Stimulated activated CD8-positive, alpha-beta memory T cell treated with anti-CD3 and anti-CD28 coated beads, Interleukin-12 subunit alpha, Interleukin-12 subunit beta, amount 100 ng/mL, for 24 hours (primary cell): Measurements from ENCODE around the gene PLA1A.
"Not testable (repeated sequence)": the region's sequence is repeated elsewhere in the genome, so short reads cannot be mapped to it uniquely, and the experiment has no call there.

ENCODE experiments used
- DNase-seq: peaks from one replicate; pipeline ENCODE4 v3.0.0-alpha.2; 2020; ENCODE audit errors: extremely low read depth

The PLA1A gene

DNA sequence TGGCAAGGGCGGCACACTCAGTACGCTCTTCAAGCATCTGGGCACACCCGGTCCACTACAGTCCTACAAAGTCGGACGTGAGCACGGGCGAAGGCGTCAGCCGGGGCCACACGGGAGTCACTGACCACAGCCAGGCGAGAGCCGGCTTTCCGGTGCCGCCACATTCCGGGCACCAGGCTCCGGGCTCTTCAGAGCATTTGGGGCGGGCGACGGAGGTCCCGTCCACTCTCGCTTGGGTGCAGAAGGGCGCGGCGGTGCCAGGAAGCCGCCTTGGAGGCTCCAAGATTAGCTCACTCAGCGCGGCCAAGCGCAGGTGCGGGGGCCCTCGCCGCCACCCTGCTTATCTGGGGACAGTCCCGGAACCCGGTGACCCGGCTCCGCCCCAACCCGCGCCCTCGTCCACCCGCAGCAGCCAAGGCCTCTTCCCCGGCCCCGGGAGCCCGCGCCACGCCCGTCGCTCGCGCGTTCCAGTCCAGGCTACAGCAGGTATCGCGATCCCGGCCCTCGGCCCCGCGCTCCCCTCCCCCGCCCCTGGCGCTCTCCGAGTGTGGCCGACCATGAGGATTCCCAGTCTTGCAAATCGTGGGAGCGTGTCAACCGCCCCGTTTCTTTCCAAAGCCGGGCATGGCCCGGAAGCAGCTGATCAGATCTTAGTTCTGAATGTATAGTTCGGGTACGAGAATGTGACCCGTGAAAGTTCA, 18.2 kb upstream of the PLA1A start, which contains the start of gene ADPRH:
Gene ADPRH, plus strand, starts transcription at position 127 of the 701 bp plus-strand sequence. CDS start 2,678 bp downstream, outside the sequence.
- no peak for DNase-seq

DNA sequence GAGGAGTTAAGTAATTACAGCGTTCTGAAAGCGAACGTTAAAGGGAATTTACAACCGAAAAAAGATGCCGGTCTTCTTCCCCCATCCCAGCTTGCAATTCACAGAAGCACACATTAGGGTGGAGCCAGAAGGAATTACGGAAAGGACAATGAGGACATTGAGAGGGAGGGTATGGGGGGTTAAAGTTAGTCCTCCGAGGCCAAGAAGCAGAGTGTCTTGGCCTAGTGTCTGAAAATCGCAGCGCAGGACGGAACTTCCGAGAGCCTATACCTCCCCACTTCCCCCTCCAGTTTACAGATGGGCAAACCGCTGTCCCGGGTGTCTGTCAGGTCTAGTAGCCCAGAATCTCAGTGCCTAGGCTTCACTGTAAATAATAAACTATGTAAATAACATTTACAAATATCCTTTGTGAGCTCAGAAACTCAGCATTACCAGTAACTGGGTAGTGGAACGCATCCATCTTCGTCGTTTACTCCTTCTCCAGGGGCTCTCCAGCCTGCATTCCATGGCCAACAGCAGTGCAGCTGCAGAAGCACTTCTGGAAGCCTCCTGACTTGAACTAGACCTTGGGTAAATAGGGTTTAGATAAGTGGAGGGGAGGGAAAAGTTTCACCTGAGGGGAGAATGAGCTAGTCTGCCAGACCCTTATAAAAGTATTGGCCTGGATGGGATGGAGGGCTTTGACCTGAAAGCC, 17.5 kb upstream of the PLA1A start:
- no peak for DNase-seq

DNA sequence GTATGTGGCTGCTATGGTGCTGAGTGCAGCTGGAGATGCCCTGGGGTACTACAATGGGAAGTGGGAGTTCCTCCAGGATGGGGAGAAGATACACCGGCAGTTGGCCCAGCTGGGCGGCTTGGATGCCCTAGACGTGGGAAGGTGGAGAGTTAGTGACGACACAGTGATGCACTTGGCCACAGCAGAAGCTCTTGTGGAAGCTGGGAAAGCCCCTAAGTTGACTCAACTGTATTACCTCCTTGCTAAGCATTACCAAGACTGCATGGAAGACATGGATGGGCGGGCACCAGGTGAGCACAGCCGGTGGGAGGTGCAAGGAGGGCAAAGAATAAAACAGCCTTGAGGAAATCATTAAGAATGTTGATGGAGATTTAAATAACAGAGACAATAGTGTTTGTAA, 15.5 kb upstream of the PLA1A start:
- no peak for DNase-seq

DNA sequence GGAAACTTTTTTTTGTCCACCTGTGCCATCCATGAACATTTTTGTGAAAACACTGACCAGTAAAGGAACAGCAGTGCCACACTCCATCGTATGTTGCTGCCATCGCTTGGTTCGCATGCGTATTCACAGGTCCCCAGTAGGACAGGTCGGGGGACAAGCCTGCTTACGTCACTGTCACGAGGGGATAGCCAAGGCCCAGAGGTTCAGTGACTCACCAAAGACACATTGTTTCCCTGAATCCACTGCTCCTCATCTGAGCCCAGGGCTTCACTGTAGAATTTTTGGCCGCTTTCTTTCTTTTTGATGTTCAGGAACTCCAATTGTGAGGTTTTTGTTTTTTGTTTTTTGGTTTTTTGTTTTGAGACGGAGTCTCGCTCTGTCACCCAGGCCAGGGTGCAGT, 12.5 kb upstream of the PLA1A start:
- DNase-seq, result no peak

DNA sequence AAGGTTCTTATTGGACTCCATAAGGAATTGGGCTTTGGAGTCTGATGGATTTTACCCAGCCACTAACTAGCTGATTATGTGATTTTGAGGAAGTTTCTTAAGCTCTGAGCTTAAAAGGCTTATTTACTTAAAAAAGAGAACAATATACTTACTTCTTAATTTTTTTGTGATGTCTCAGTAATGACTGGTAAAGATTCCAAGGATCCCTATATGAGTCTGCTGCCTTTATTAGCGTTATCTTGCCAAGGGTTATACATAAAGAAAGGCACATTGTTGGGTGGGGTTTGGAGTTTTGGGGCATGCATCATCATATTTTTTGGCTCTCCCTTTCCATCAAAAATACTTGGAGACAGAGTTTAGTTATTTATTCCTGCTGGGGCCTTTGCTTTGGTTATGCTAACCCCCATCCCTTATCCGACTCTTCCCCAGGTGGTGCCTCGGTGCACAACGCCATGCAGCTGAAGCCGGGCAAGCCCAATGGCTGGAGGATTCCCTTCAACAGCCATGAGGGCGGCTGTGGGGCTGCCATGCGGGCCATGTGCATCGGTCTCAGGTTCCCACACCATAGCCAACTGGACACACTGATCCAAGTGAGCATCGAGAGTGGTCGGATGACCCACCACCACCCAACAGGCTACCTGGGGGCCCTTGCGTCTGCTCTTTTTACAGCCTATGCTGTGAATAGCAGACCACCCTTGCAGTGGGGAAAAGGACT, 11.7 kb upstream of the PLA1A start:
- DNase-seq, result no peak

GRCh38 chr3:119586733-119587172, 10.9 kb upstream of the PLA1A start:
- DNase-seq, result no peak

DNA sequence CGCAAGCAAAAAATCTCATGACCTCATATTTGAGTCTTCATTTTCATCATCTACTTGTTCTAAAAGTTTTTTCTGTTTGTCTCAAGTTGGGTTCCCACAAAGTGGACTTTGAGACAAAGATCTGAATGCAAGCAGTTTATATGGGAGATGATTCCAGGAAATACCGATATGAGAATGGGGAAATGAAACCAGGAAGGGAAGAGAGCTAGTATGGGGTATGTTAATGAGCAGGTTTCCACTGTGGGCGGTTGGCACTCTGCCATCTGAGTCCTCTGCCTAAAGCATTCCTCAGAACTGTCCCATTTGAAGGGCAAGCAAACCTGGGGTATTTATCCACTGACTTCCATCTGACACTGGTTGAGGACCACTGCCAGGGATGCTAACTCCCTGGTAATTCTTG, 9.6 kb upstream of the PLA1A start:
- DNase-seq, result no peak

- DNase-seq, result no peak
These were observed 8.4 kb upstream of the PLA1A start for GRCh38 chr3:119589102-119589773.

GRCh38 chr3:119590706-119591105, 7.0 kb upstream of the PLA1A start:
- DNase-seq, result no peak

- DNase-seq, result no peak
These were observed 4.8 kb upstream of the PLA1A start for GRCh38 chr3:119592861-119593260.

- DNase-seq, result no peak
These were observed 3.6 kb upstream of the PLA1A start for GRCh38 chr3:119594066-119594465.

GRCh38 chr3:119594929-119595328, 2.8 kb upstream of the PLA1A start:
- DNase-seq, result not testable (repeated sequence)

DNA sequence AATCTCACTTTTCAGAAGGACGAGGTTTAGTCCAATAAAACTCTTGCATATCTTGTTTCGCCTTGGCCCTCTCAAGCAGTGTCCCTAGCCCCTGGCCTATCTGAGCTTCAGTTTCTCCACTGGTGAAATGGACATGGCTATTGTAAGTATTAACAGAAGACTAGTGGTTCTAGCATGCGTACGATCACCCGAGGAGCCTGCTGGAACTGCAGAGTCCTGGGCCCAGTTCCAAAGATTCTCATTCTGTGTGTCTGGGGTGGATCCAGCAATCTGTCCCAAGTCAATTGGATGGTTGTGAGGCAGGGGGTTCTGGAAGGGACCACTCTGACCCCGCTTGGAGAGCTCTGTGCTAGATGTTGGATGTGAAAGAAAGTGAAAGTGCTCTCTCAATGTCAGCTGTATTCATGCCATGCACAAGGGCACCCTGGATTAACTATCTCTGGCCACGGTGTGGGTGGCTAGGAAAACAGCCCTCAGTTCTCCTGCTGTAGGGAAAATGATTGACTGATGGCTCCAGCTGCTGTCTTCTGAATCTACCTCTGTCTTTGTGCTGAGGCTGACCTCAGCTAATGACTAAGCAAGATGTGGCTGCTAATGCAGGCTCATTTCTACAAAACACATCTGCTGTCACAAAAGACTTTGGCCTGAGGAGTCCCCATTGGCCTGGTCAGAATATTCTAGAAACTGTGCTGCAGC, 1.9 kb upstream of the PLA1A start:
- DNase-seq, result no peak

DNA sequence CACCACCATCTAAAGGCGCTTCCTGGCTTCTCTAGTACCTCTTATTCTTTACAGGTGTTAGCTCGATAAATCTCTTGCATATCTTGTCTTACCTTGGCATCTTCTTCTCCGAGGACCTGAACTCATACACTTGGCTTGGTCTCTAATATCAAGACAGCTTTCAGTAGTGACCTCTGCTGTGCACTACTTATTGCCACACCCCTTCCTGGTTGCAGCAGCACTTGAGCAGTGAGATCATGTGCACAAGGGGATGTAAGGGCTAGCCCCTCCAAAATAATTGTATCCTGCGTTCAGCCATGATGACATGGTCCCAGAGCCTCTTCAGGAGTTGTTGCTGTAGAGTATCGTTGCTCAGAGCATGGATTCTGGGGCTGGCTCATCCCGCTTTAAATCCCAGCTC, 1.3 kb upstream of the PLA1A start:
- DNase-seq, result no peak

DNA sequence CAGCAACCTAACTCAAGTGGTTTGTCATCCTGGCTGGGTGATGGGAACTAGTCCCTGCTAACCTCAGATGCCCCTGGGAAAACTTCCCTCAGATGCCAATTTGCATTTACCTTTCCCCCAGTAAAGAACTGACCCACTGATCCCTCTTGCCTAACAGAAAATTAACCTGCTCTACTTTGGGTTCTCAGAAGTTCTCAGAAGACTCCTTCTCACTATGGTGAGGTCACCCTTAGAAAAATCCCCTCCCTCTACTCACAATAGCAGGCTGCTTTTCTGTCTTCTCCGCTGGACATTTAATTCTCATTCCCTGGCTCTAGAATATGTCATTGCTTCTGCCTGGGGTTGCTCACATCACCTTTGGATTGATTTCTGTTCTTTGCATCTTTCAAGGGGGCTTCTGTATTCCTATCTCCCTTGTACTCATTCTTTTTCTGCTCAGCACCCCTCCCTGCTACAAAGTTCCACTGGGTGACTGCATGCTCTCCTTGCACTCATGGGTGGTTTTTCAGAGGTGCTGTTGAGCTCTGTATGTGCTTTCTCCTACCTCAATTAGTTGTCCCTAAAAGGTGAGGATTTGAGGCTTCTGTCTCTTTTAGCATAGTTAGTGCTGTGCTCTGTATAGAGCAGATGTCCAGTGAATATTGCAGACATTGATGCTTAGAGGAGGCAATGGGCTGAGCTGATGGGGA, 869 bp downstream of the PLA1A start:
- DNase-seq, result no peak

- no peak for DNase-seq
These were observed 2.0 kb downstream of the PLA1A start for GRCh38 chr3:119599558-119600174.

DNA sequence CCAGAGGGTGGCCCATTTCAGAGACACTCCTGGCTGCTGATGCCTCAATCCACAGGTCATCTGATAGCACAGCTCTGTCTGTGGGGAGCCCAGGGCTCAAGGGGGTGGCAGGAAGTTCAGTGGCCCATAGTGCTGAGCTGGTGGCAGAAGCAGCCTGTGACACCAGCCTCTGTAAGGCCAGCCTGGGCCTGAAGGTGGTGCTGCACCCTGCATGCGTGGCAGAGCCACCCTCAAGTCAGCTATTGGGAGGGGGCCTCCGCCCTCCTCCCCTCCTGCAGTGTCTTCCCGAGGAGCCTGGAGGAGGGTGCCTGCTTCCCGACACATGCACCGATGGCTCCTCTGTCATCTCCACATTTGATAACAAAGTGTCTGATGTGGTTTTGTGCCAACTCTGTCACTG, 3.0 kb downstream of the PLA1A start:
- DNase-seq, result no peak

DNA sequence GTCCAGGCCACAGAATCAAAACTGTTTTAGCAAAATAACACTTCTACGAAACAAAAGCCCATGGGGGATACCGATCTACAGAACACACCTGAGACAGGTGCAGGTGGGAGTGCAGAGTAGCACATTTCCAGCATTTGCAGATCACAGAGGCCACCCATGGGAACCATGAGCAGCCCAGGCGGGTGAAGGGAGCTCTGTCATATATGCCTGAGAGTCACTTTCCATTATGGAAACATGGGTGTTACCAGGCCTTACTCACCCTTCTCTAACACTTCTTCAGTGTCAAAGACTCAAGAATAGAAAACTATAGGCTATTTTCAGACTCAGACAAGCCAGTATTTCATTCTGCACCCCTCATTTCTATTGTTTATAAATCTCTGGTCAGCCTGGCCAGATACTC, 3.5 kb downstream of the PLA1A start:
- DNase-seq, result no peak

- no peak for DNase-seq
These were observed 5.0 kb downstream of the PLA1A start for GRCh38 chr3:119602676-119603075.

GRCh38 chr3:119604878-119605277, 7.2 kb downstream of the PLA1A start:
- no peak for DNase-seq
